Keratinocyte (primary cell): ENCODE results near the gene PRKCE.

Experiments used
- CTCF ChIP-seq, 3 experiments: IDR thresholded peaks in 1 of 3; conservative IDR thresholded peaks in 1 of 3; optimal IDR thresholded peaks in 1 of 3; 2 replicates in 2 of 3; 3 replicates in 1 of 3; pipeline versions ENCODE3 to v1.5.1; 2011; ENCODE audit warnings: low read length in 3 of 3, mild to moderate bottlenecking in 3 of 3, moderate library complexity in 2 of 3, control low read depth in 1 of 3, inconsistent platforms in 1 of 3; ENCODE audit not compliant: insufficient read depth in 2 of 3; ENCODE audit errors: extremely low read depth in 1 of 3
- EZH2 ChIP-seq: IDR thresholded peaks from one replicate; pipeline ENCODE4 v1.6.1; 2012; ENCODE audit warnings: inconsistent platforms, mild to moderate bottlenecking, low read length, moderate library complexity

- TF ChIP-seq CTCF (optimal IDR thresholded peaks at IDR 0.05 in 1 of 3, IDR thresholded peaks at IDR 0.05 in 1 of 3, conservative IDR thresholded peaks at IDR 0.05 in 1 of 3; ENCODE audit: extremely low read depth in 1 of 3, insufficient read depth in 2 of 3, low read length in 3 of 3) (no peak), EZH2 (no peak)
Observed at GRCh38 chr2:45833968-45834344, 182.5 kb downstream of the PRKCE start.
